IPS-18a (cell line): Measurements from ENCODE around the gene RPL18.

Source experiments
- H3K27ac ChIP-seq: one replicate; pipeline ENCODE4 v1.5.1; 2013; ENCODE audit warnings: low read length
- H3K27me3 ChIP-seq: one replicate; pipeline ENCODE4 v1.6.1; 2013; ENCODE audit warnings: mild to moderate bottlenecking, low read length; ENCODE audit not compliant: control insufficient read depth, insufficient read depth
- H3K36me3 ChIP-seq: one replicate; pipeline ENCODE4 v1.6.1; 2013; ENCODE audit warnings: low read depth, low read length; ENCODE audit not compliant: control insufficient read depth
- H3K4me1 ChIP-seq: one replicate; pipeline ENCODE4 v1.6.1; 2013; ENCODE audit warnings: low read depth, low read length; ENCODE audit not compliant: control insufficient read depth
- H3K4me3 ChIP-seq: one replicate; pipeline ENCODE4 v1.5.1; 2013; ENCODE audit warnings: low read length
- H3K9ac ChIP-seq: one replicate; pipeline ENCODE4 v1.6.1; 2013; ENCODE audit warnings: mild to moderate bottlenecking, low read length, moderate library complexity
- H3K9me3 ChIP-seq: one replicate; pipeline ENCODE4 v1.6.1; 2013; ENCODE audit warnings: low read depth, low read length; ENCODE audit not compliant: control insufficient read depth

Gene RPL18

DNA sequence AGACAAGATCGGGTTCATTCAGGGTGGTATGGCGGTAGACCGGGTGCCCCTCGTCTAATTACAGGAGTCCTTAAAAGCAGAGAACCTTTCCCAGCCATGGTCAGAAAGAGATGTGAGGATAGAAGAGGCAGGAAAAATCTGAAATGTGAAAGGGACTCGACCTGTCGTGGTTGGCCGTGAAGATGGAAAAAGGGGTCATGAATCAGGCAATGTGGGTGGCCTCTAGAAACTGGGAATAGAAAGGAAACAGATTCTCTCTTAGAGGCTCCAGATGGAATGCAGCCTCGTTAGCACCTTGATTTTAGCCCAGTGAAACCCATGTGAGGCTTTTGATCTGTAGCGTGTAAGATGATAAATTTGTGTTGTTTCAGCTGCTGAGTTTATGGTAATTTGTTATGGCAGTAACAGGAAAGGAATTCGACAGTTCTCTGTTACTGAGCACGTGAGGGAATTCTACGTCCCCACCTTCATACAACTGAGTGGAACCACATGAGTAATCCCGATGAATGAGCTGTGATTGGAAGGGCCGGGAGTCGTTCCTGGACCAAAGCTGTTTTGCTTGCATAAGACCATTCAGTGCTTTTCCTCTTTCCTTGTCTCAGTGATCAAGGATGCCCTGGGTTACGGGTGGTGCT is 38.0 kb upstream of the RPL18 start:
- H3K4me3 ChIP-seq = no peak overlapping the region
- peaks cover 4% of the 10 kb centered on the region for H3K4me1 ChIP-seq
- no peak overlapping the region for H3K9ac ChIP-seq
- H3K27ac ChIP-seq = no peak overlapping the region
- no peaks in the 10 kb centered on the region for H3K36me3 ChIP-seq
- H3K27me3 ChIP-seq = no peaks in the 10 kb centered on the region
- H3K9me3 ChIP-seq = no peaks in the 10 kb centered on the region

DNA sequence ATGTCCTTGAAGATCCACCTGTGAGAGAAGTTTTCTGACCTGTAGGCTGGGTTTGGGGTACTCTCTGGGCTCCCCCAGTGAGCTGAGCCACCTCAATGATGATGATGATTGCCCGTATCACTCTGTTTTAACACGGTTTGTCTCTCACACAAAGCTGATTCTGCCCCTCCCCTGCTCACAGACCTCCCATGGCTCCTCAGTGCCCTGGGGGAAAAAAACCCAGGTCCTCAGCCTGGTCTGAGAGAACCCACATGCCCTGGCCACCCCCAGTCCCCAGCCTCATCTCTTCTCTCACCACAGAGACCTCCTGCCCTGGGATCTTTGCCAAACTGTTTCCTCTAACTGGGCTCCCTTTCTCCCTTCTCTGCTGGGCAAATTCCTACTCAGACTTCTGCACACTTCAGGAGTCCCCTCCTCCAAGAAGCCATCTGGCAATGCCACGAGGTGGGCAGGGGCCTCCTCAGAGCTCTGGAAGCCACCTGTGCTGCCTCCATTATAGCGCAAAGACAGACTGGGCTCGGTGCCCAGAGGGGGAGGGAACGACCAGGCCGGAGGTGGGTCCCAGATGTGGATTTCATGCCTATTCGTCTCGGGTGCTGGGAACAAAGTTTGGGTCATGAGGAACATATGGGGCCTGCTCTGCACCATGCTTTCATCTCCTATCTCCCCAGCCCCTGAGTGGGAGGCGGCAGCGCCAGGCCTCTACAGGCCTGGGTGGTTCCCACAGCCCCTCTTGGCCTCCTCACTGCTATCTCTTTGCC is 35.5 kb upstream of the RPL18 start:
- Histone ChIP-seq H3K36me3 (no peaks in the 10 kb centered on the region), H3K4me3 (no peak overlapping the region), H3K9ac (no peak overlapping the region), H3K9me3 (no peaks in the 10 kb centered on the region), H3K27ac (no peak overlapping the region), H3K27me3 (no peaks in the 10 kb centered on the region), H3K4me1 (peaks cover 4% of the 10 kb centered on the region)

DNA sequence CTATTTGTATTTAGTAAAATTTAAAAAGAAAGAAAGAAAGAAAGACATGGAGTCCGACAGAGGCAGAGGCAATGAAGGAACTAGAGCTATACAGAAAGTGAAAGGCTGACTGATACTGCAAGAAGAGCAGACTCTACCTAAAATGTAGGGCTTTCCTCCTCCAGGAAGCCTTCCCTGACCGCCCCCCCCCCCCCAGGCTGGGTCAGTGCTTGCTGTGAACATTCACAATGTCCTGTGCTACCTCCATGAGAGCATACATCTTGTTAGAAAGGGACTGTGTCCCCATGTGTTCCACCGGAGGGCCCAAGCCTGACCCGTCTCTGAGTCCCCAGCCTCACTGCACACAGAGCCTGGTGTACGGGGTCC is 32.7 kb upstream of the RPL18 start:
- H3K4me3 ChIP-seq = no peak overlapping the region
- no peaks in the 10 kb centered on the region for H3K9me3 ChIP-seq
- no peak overlapping the region for H3K9ac ChIP-seq
- no peaks in the 10 kb centered on the region for H3K4me1 ChIP-seq
- no peaks in the 10 kb centered on the region for H3K36me3 ChIP-seq
- H3K27me3 ChIP-seq = no peaks in the 10 kb centered on the region
- H3K27ac ChIP-seq = no peak overlapping the region

DNA sequence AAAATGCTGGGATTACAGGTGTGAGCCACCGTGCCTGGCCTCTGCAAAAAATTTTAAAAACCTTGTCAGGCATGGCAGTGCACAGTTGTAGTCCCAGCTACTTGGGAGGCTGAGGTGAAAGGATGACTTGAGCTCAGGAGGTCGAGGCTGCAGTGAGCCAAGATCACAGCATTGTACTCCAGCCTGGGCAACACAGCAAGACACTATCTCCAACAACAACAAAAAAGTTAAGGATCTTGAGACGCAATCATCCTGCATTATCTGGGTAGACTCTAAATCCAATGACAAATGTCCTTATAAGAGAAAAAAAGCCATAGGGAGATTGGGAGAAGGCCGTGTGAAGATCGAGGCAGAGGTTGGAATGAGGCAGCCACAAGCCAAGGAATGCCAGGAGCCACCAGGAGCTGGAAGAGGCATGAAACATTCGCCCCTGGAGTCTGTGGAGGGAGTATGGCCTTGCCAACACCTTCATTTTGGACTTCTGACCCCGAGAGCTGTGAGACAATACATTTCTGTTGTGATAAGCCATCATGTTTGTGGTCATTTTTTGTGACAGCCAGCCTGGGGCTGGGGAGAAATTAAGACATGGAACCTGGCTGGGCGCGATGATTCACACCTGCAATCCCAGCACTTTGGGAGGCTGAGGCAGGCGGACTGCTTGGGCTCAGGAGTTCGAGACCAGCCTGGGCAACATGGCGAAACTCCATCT is 32.1 kb upstream of the RPL18 start:
- Histone ChIP-seq H3K36me3 (no peaks in the 10 kb centered on the region), H3K9ac (no peak overlapping the region), H3K4me3 (no peak overlapping the region), H3K27ac (no peak overlapping the region), H3K4me1 (no peaks in the 10 kb centered on the region), H3K27me3 (no peaks in the 10 kb centered on the region), H3K9me3 (no peaks in the 10 kb centered on the region)

DNA sequence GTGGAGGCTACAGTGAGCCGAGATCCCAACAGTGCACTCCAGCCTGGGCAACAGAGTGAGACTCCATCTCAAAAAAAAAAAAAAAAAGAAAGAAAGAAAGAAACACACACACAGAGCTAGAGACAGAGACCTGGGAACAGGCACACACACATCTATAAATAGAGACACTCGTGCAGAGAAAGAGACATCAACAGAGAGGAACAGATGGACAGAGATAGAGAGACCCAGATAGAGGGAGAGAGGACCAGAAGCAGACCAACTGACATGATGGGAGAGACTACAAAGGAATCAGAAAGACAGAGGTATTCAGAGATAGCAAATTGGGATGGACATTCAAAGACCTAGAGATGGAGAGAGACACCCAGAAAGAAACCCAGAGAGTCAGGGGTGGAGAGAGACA is 29.2 kb upstream of the RPL18 start:
- H3K9me3 ChIP-seq = no peaks in the 10 kb centered on the region
- no peak overlapping the region for H3K27ac ChIP-seq
- H3K36me3 ChIP-seq = no peaks in the 10 kb centered on the region
- H3K9ac ChIP-seq = no peak overlapping the region
- no peak overlapping the region for H3K4me3 ChIP-seq
- H3K27me3 ChIP-seq = no peaks in the 10 kb centered on the region
- peaks cover 6% of the 10 kb centered on the region for H3K4me1 ChIP-seq

DNA sequence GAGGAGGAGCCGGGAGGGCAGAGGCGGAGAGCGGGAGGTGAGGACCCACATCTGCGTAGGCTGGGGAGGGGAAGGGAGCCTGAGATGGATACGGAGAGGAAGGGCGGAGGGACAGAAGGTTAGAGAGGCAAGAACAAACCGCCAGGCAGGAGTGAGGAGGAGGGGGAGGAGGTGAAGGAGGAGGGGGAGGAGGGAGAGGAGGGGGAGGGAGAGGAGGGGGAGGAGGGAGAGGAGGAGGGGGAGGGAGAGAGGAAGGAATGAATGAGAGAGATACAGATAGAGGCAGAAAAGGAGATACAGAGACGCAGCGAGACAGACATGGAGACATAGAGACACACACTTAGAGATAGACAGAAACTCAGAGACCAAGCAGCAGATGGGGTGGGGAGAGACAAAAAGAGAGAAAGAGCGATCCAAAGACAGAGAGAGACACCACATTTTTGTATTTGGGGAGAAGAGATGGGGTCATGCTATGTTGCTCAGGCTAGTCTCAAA is 27.8 kb upstream of the RPL18 start:
- H3K9ac ChIP-seq = no peak overlapping the region

DNA sequence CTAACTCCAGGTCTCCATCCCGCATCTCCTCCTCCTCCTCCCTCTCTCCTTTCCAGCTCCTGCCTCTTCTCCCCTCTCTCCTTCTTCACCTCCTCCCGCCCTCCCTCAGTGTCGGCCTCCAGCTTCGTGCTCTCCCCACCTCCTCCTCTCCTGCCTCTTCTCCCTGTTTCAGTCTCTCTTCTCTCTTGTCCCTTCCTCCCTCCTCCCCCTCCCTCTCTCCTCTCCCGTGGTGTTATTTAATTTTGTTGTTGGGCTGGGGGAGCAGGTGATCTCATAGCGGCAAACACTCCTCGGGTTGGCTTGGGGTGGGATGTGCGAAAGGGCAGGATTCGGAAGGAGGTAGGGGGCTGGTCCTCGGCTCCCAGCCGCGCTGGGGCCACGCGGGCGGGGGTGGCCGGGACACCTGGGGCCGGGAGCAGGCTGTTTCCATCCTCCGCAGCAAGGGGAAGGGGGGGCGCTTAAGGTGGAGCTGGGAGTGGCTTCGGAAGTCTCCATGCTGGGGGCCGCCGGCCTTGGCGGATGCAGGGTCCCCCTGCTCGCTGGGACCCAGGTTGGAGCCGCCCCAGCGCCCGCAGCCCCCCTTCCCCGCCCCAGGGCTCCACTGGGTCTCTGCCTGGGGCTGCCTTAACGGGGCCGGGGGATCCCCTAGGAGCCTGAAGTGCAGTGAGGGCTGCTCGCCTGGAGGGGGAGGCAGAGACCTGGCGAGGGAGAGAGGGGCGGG is 27.2 kb upstream of the RPL18 start, which contains the start of gene CA11:
Gene CA11 (minus strand): TSS at position 187 of the 721 bp plus-strand sequence. CDS start 555 bp downstream, outside the sequence.
- Histone ChIP-seq H3K27me3 (no peaks in the 10 kb centered on the region), H3K36me3 (peaks cover 3% of the 10 kb centered on the region), H3K4me1 (peaks cover 6% of the 10 kb centered on the region), H3K9ac (peak within 1 kb of the TSS; percentile 65), H3K4me3 (peak within 1 kb of the TSS; percentile 76), H3K27ac (peak within 1 kb of the TSS; percentile 80), H3K9me3 (no peaks in the 10 kb centered on the region)

More for the DNA sequence above, 27.8 kb upstream of the RPL18 start:
- Histone ChIP-seq H3K4me3 (peak overlapping the region; percentile 76), H3K27ac (no peak overlapping the region), H3K4me1 (peaks cover 6% of the 10 kb centered on the region), H3K9me3 (no peaks in the 10 kb centered on the region), H3K27me3 (no peaks in the 10 kb centered on the region), H3K36me3 (peaks cover 3% of the 10 kb centered on the region)

DNA sequence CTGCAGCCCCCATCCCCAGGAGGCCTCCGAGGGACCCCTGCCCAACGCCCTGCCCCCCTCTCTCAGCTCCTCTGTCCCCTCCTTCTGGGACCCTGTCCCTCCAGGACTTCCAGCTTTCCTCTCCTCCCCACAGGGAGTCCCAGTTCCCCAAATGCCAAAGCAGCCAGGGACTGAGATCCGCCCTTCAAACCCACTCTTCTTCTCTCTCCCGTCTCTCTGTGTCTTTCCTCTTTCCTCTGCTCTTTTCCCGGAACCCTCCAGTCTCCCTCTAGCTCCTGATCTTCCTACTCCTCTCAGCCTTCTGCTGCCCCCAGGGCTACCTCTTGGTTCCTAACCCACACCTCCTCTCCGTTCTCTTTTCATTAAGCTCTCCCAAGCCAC is 26.6 kb upstream of the RPL18 start:
- Histone ChIP-seq H3K9me3 (no peaks in the 10 kb centered on the region), H3K36me3 (peaks cover 3% of the 10 kb centered on the region), H3K4me3 (peak overlapping the region; percentile 76), H3K27ac (peak overlapping the region; percentile 80), H3K9ac (peak overlapping the region; percentile 65), H3K4me1 (peaks cover 6% of the 10 kb centered on the region), H3K27me3 (no peaks in the 10 kb centered on the region)

DNA sequence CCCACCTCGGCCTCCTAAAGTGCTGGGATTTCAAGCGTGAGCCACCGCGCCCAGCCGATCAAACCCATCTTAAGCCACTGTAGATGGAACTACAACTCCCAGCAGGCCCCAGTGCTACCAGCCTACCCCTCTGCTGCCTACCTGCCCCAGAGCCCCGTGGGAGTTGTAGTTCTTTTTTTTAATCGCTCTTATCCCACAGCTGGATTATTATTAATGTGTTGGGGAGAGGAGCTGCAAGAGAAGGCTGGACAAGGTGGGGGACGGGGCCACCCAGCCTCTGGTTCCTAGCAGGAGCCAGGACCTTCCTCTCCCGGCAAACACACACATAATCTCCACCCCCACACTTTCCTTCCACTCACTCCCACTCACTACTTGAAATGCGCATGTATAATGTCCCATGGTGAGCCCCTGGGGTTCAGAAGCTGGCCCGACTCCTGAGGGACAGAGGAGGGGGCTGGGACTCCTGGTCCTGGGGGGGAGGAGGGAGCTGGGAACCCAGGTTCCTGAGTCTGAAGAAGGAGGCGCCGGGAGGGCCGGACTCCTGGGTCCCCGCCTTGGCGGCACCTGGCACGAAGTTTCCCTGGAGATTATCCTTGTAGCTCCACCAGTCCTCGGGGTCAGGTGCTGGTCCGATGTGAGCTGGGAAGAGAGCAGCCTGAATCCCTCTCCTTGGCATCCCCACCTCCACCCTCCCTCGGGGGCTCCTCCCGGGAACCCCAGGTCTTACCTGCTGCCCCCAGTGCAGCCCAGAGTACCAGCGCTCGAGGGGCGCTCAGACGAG is 26.1 kb upstream of the RPL18 start:
- Histone ChIP-seq H3K27ac (peak overlapping the region; percentile 80), H3K4me3 (peak overlapping the region; percentile 76), H3K36me3 (peaks cover 3% of the 10 kb centered on the region), H3K4me1 (peaks cover 6% of the 10 kb centered on the region), H3K27me3 (no peaks in the 10 kb centered on the region), H3K9ac (peak overlapping the region; percentile 65), H3K9me3 (no peaks in the 10 kb centered on the region)

DNA sequence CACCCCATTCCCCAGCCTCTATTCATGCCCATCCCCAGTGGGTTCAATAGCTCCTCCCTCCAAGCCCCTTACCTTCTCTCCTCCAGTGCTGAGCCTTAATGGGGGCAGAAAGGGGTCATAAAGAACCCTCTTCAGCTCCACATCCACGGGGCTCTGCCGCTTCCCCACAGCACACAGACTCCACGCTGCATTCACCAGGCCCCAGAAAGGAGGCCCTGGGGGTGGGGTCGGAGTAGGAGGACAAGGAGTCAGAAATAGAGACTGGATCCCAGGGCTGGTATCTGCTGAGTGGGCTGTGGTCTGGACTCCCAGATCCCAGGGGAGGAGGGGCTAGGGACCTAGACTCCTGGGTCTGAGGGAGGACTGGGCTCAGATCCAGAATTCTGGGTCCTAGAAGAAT is 25.4 kb upstream of the RPL18 start:
- Histone ChIP-seq H3K9ac (peak overlapping the region; percentile 65), H3K27ac (peak overlapping the region; percentile 67), H3K36me3 (peaks cover 3% of the 10 kb centered on the region), H3K9me3 (no peaks in the 10 kb centered on the region), H3K4me1 (peaks cover 9% of the 10 kb centered on the region), H3K4me3 (peak overlapping the region; percentile 76), H3K27me3 (no peaks in the 10 kb centered on the region)
